ENCODE results near the gene CHMP6. TPM values are rescaled to one million over a fixed set of nuclear protein-coding genes. Genes with fewer than 3 reads are reported as not detected.

Gene CHMP6
- total RNA-seq, 3 donors from 2014 or later (not counting 1 experiment from before 2014, with no cell fraction given), result 26.8 to 33.3 (median 33.0) TPM

DNA sequence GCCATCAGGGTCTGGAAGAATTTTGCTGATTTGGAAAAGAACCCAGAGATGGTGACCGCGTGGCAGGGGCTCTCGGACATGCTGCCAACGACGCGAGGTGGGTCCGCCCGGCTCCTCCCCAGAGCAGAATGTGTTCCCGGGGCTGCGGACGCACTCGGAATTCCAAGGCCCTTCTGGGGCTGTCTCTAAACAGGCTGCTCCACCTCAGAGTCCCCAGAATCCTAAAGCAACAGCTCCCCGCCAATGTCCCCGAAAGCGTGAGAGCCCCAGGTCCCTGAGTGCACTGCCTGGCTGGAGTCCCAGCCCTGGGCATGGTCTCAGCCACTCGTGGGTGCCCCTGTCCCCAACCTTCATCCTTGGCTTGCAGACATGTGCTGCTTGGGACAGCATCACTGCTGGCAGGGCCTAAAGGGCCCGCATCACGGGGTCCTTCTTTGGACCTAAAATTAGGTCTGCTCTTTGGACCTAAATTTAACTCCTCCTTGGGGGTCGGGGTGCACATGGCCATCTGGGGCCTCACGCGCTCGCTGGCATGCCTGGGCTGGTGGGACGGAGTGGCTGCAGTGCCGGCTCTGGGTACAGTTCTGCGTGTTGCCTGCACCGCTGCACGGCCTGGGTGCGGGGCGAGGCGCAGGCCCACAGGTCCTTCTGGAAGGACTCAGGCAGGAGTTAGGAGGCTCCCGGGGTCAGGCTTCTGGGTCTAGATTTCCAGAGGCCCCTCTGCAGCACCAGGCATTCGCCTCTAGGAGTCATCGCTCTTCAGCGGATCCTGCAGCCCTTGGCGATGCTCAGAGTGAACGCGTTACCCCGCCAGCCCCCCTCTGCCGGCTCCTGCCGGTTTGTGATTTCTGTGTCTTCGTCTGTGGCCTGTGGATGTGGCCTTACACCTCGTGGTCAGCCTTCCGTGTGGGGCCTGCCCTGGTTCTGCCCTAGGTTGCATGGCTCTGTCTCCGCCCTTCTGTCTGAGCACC is 41.9 kb upstream of the CHMP6 start:
- intact Hi-C loops (cut with micrococcal nuclease), result no loop called here
- TF ChIP-seq, protein P1, sequence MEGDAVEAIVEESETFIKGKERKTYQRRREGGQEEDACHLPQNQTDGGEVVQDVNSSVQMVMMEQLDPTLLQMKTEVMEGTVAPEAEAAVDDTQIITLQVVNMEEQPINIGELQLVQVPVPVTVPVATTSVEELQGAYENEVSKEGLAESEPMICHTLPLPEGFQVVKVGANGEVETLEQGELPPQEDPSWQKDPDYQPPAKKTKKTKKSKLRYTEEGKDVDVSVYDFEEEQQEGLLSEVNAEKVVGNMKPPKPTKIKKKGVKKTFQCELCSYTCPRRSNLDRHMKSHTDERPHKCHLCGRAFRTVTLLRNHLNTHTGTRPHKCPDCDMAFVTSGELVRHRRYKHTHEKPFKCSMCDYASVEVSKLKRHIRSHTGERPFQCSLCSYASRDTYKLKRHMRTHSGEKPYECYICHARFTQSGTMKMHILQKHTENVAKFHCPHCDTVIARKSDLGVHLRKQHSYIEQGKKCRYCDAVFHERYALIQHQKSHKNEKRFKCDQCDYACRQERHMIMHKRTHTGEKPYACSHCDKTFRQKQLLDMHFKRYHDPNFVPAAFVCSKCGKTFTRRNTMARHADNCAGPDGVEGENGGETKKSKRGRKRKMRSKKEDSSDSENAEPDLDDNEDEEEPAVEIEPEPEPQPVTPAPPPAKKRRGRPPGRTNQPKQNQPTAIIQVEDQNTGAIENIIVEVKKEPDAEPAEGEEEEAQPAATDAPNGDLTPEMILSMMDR (IDR thresholded peaks at IDR 0.05), result no peak
- Mint-ChIP-seq H3K9me3 (no peaks in the 10 kb centered on the region), H3K4me3 (no peak overlapping the region), H3K36me3 (peaks cover 10% of the 10 kb centered on the region), H3K27ac (no peak overlapping the region), H3K4me1 (peaks cover 10% of the 10 kb centered on the region in 2 donors), H3K27me3 (ENCODE audit: low read depth in 2 of 2) (no peaks in the 10 kb centered on the region)
- peaks cover 29% of the 10 kb centered on the region for H3K4me1 ChIP-seq (ENCODE audit: control insufficient read depth, insufficient read depth, low read length)
- no peak for ATAC-seq
- 96% methylated on average over 44 of the region's 44 CpGs for WGBS (ENCODE audit: insufficient coverage)
- no peak overlapping the region for H3K27ac ChIP-seq (ENCODE audit: low read length)
- H3K9me3 ChIP-seq (ENCODE audit: control insufficient read depth, insufficient read depth, low read length), result no peaks in the 10 kb centered on the region
- no peak overlapping the region for H3K4me3 ChIP-seq (ENCODE audit: low read length)
- DNase-seq, result no peak
- H3K36me3 ChIP-seq (ENCODE audit: control insufficient read depth, insufficient read depth, low read length), result peaks cover 33% of the 10 kb centered on the region
- no peaks in the 10 kb centered on the region for H3K27me3 ChIP-seq (ENCODE audit: control insufficient read depth, insufficient read depth, low read length)

DNA sequence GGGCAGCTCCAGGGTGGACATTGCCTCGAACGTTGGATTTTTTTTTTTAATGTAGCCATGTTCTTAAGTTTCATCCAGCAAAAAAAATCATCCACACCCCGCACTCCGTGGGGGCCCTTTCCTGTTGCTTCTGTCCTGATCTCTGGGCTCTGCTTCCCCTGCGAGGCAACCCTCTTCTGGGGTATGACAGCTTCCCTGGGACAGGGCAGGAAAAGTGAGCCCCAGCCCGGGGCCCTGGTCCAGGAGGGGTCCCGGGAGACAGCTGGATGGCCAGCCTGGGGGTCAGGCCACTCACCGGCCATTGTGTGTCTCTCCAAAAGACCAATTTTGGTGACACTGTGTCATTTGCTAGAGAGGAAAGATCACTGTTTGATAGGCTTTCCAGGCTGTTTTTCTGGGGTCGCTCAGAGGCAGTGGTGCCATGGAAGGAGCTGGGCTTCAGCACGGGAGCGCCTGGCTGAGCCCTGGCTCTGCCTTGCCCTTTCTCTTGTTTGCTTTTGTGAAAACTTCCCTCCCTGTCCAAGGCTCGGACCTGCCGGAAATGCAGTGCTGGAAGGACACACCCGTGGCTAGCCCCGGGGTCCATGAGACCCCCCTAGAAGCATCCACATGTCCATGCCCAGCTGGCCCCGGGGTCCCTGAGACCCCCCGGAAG is 41.0 kb upstream of the CHMP6 start:
- H3K27ac Mint-ChIP-seq, result no peak overlapping the region
- peaks cover 10% of the 10 kb centered on the region for H3K36me3 Mint-ChIP-seq
- H3K4me3 Mint-ChIP-seq, result no peak overlapping the region
- TF ChIP-seq, protein P1 (IDR thresholded peaks at IDR 0.05), result no peak
- Histone ChIP-seq H3K36me3 (ENCODE audit: control insufficient read depth, insufficient read depth, low read length) (peaks cover 33% of the 10 kb centered on the region), H3K9me3 (ENCODE audit: control insufficient read depth, insufficient read depth, low read length) (no peaks in the 10 kb centered on the region), H3K27me3 (ENCODE audit: control insufficient read depth, insufficient read depth, low read length) (no peaks in the 10 kb centered on the region), H3K27ac (ENCODE audit: low read length) (no peak overlapping the region), H3K4me1 (ENCODE audit: control insufficient read depth, insufficient read depth, low read length) (peaks cover 29% of the 10 kb centered on the region), H3K4me3 (ENCODE audit: low read length) (no peak overlapping the region)
- H3K4me1 Mint-ChIP-seq, result peaks cover 10% of the 10 kb centered on the region in 2 donors
- intact Hi-C loops (cut with micrococcal nuclease), result no loop called here
- no peak for DNase-seq
- H3K9me3 Mint-ChIP-seq, result no peaks in the 10 kb centered on the region
- no peak for ATAC-seq
- no peaks in the 10 kb centered on the region for H3K27me3 Mint-ChIP-seq (ENCODE audit: low read depth in 2 of 2)
- 98% methylated on average over 17 of the region's 17 CpGs for WGBS (ENCODE audit: insufficient coverage)

GRCh38 chr17:80951121-80952090 is 40.2 kb upstream of the CHMP6 start:
- H3K27me3 ChIP-seq (ENCODE audit: control insufficient read depth, insufficient read depth, low read length), result no peaks in the 10 kb centered on the region
- no peaks in the 10 kb centered on the region for H3K27me3 Mint-ChIP-seq (ENCODE audit: low read depth in 2 of 2)
- intact Hi-C loops (cut with micrococcal nuclease), result no loop called here
- H3K36me3 ChIP-seq (ENCODE audit: control insufficient read depth, insufficient read depth, low read length), result peaks cover 33% of the 10 kb centered on the region
- no peak overlapping the region for H3K4me3 ChIP-seq (ENCODE audit: low read length)
- H3K27ac ChIP-seq (ENCODE audit: low read length), result no peak overlapping the region
- no peak overlapping the region for H3K4me3 Mint-ChIP-seq
- WGBS (ENCODE audit: insufficient coverage), result 95% methylated on average over 38 of the region's 38 CpGs
- H3K27ac Mint-ChIP-seq, result no peak overlapping the region
- H3K4me1 ChIP-seq (ENCODE audit: control insufficient read depth, insufficient read depth, low read length), result peaks cover 27% of the 10 kb centered on the region
- peaks cover 2% of the 10 kb centered on the region in 2 donors for H3K4me1 Mint-ChIP-seq
- no peak for ATAC-seq
- DNase-seq, result no peak
- H3K36me3 Mint-ChIP-seq, result peaks cover 6% of the 10 kb centered on the region
- H3K9me3 Mint-ChIP-seq, result no peaks in the 10 kb centered on the region
- no peaks in the 10 kb centered on the region for H3K9me3 ChIP-seq (ENCODE audit: control insufficient read depth, insufficient read depth, low read length)
- TF ChIP-seq, protein P1 (IDR thresholded peaks at IDR 0.05), result no peak
